ENCODE results near the gene ACTBL2.

Gene ACTBL2

DNA sequence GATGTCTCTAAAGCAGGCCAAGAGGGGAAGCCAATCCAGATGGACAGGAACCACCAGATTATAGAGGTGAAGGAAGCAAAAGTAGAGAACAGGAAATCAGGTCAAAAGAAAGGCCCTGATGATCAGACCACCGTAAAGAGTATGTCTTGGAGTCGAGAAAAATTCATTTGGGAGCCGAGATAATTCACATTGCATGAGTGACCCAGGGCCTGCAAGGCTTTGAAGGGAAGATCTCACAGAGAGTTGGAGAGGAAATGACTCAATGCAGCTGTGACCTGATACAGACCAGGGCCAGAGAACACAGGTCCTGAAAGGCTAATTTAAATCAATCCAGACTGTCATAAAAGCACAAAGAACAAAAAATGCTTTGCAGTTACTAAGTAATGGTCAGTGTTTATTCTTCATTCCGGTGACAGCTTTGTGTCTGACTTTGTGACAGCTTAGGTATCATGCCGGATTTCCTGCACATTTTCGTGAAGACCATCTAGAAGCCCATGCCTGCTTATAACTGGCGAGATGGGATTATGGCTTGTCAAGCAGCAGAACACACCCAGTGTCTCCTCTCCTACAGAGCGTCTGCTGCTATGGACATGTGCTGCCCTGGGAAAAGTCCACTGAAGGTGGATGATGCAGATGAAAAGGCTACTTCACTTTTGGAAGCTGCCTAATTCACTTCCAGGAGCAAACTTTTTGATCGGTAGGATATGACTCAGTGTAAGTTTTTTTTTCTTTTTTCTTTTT lies 5.8 kb upstream of the ACTBL2 start:
- TF ChIP-seq CTCF (IDR thresholded peaks at IDR 0.05) = no peak

DNA sequence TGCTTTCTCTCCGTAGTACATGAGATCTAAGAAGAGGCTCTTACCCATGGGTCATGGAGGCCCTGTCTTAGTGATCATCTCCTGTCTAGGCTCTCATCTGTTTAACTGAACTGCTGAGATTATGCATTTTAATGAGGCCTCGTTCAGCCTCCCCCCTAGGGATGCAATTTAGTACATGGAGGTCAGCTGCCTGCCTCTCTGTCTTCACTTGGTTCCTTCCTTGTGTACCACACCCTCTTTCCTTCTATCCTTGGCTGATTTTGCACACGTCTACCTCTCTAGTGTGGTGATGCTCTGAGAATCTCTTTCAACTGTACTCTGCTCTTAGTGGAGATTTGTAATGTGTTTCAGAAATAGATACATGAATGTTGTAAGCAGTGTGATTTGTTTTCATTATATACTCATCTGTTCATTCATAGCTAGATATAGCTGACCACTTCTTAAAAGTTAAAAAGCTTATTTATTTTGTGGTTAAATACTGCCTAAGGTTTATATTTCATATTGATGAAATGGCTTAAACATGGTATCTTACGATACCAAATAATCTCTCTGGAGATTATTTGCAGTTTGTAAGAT lies 3.5 kb upstream of the ACTBL2 start:
- TF ChIP-seq CTCF (IDR thresholded peaks at IDR 0.05) = no peak

- no peak for TF ChIP-seq CTCF (IDR thresholded peaks at IDR 0.05)
Observed at GRCh38 chr5:57478826-57479225, 3.8 kb downstream of the ACTBL2 start.

DNA sequence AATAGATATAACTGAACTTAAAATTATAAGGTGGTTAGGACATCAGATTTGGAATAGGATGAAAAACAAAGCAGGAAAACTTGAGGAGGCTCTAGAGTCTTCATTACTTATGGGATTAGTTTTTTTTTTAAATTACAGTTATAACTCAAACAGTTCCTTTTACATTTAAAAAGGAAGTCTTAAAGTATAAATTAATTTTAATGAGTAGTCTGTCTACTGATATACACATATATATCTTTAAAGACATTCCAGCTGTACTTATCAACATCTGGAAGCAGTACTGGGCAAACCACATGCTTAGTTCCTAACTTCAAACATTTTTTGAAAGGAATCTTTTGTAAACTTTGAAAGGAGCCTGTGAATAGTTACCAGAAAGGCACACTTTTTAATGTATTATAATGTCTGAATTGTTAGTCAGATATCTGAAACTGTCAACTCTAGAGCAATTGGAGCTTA lies 6.0 kb downstream of the ACTBL2 start:
- no peak for TF ChIP-seq CTCF (IDR thresholded peaks at IDR 0.05)

DNA sequence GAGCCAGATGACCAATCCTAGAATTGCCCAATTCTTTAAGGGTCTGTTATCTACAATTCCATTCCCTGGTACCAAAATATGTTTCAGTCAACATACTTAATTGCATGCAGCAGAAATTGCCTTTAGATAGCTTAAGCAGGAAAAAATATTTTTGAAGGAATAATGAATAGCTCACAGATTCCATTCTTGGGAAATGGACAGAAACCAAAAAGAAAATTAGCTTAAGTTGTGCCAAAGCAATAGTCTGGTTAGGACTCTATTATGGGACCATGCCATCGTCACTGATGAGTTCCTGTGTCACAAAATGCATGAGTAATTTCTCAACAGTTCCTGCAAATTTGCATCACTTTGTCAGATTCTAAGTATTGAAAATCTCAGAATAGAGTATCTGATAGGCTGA lies 12.3 kb downstream of the ACTBL2 start:
- no peak for TF ChIP-seq CTCF (IDR thresholded peaks at IDR 0.05)

DNA sequence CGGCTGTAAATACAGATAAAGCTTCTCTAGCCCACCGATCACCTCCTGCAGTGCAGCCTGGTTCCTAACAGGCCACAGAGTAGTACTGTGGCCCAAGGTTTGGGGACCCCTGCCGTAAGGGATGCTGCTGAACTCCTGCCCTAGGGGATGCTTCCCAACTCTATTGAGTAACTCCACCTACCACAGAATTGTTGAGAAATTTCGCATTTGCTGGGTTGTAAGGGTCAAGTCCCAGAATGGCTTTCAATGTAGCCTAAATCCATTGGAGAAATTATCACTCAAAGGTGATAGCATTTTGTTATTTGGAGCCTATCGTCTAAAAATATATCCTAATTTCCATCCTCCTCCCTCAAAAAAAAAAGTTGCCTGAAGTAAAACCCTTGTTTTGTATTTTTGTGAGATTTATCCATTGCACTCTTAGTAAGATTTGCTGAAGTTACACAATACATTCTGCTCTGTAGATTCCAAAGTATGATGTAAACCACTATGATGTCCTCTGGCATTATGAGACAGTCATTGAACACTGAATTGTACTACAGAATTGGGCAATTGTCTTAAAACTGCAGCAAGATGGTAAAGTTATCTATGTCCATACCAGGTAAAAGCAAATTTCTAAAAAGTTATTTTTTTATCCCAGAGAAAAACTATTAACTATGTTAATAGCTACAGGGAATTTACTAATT lies 14.0 kb downstream of the ACTBL2 start:
- no peak for TF ChIP-seq CTCF (IDR thresholded peaks at IDR 0.05)

- TF ChIP-seq CTCF (IDR thresholded peaks at IDR 0.05) = no peak
Observed at GRCh38 chr5:57466544-57466943, 16.1 kb downstream of the ACTBL2 start.

Measured in LNCAP (cell line).